Measurements from ENCODE around the gene DNAJC6. TPM values are rescaled to one million over a fixed set of nuclear protein-coding genes. Genes with fewer than 3 reads are reported as not detected.
"Not testable (repeated sequence)": the region's sequence is repeated elsewhere in the genome, so short reads cannot be mapped to it uniquely, and the experiment has no call there.

Gene DNAJC6
- total RNA-seq, 1 experiment from 2014 or later, result 18.6 TPM

- no peak for DNase-seq (ENCODE audit: extremely low read depth, low read depth)
These were observed 115.2 kb downstream of the DNAJC6 start for GRCh38 chr1:65424573-65424889.

- DNase-seq (ENCODE audit: extremely low read depth, low read depth), result no peak
These were observed 115.7 kb downstream of the DNAJC6 start for GRCh38 chr1:65425006-65425405.

- DNase-seq (ENCODE audit: extremely low read depth, low read depth), result peak; percentile 22
These were observed 116.4 kb downstream of the DNAJC6 start for GRCh38 chr1:65425697-65426096.

GRCh38 chr1:65429078-65429477 lies 119.7 kb downstream of the DNAJC6 start:
- DNase-seq (ENCODE audit: extremely low read depth, low read depth), result no peak

GRCh38 chr1:65429806-65430205 lies 120.5 kb downstream of the DNAJC6 start:
- no peak for DNase-seq (ENCODE audit: extremely low read depth, low read depth)

- peak; percentile 36 for DNase-seq (ENCODE audit: extremely low read depth, low read depth)
These were observed 121.9 kb downstream of the DNAJC6 start for GRCh38 chr1:65431111-65431705.

GRCh38 chr1:65432918-65433317 lies 123.6 kb downstream of the DNAJC6 start:
- DNase-seq (ENCODE audit: extremely low read depth, low read depth), result no peak

- no peak for DNase-seq (ENCODE audit: extremely low read depth, low read depth)
These were observed 124.9 kb downstream of the DNAJC6 start for GRCh38 chr1:65434255-65434654.

- DNase-seq (ENCODE audit: extremely low read depth, low read depth), result no peak
These were observed 125.4 kb downstream of the DNAJC6 start for GRCh38 chr1:65434760-65435159.

- DNase-seq (ENCODE audit: extremely low read depth, low read depth), result no peak
These were observed 126.6 kb downstream of the DNAJC6 start for GRCh38 chr1:65435987-65436386.

GRCh38 chr1:65437616-65438015 lies 128.3 kb downstream of the DNAJC6 start:
- DNase-seq (ENCODE audit: extremely low read depth, low read depth), result no peak

- DNase-seq (ENCODE audit: extremely low read depth, low read depth), result no peak
These were observed 131.1 kb downstream of the DNAJC6 start for GRCh38 chr1:65440322-65440900.

GRCh38 chr1:65440915-65441314 lies 131.6 kb downstream of the DNAJC6 start:
- DNase-seq (ENCODE audit: extremely low read depth, low read depth), result no peak

GRCh38 chr1:65441464-65441863 lies 132.1 kb downstream of the DNAJC6 start:
- no peak for DNase-seq (ENCODE audit: extremely low read depth, low read depth)

- DNase-seq (ENCODE audit: extremely low read depth, low read depth), result no peak
These were observed 133.1 kb downstream of the DNAJC6 start for GRCh38 chr1:65442442-65442841.

- no peak for DNase-seq (ENCODE audit: extremely low read depth, low read depth)
These were observed 134.3 kb downstream of the DNAJC6 start for GRCh38 chr1:65443647-65444046.

- DNase-seq (ENCODE audit: extremely low read depth, low read depth), result no peak
These were observed 134.8 kb downstream of the DNAJC6 start for GRCh38 chr1:65444128-65444640.

- no peak for DNase-seq (ENCODE audit: extremely low read depth, low read depth)
These were observed 136.5 kb downstream of the DNAJC6 start for GRCh38 chr1:65445837-65446236.

GRCh38 chr1:65449214-65449823 lies 140.0 kb downstream of the DNAJC6 start:
- DNase-seq (ENCODE audit: extremely low read depth, low read depth), result no peak

GRCh38 chr1:65455678-65456077 lies 146.3 kb downstream of the DNAJC6 start:
- not testable (repeated sequence) for DNase-seq (ENCODE audit: extremely low read depth, low read depth)

- no peak for DNase-seq (ENCODE audit: extremely low read depth, low read depth)
These were observed 147.1 kb downstream of the DNAJC6 start for GRCh38 chr1:65456481-65456880.

GRCh38 chr1:65457868-65458267 lies 148.5 kb downstream of the DNAJC6 start:
- DNase-seq (ENCODE audit: extremely low read depth, low read depth), result no peak
